Spleen (tissue), 7 donors: ENCODE measurements around the gene ATP5F1E.

Experiments
- CTCF ChIP-seq, 11 experiments: fragments of 200-600 bp in 7 of 11; fragments of 450-650 bp in 4 of 11; sonication (generic) in 4 of 11; IDR thresholded peaks in 8 of 11; conservative IDR thresholded peaks in 3 of 11; 1 replicate in 7 of 11; 2 replicates in 4 of 11; pipeline versions ENCODE4 v1.4.0 to v1.8.0; 2016 to 2021; ENCODE audit warnings: antibody characterized with exemption in 11 of 11, inconsistent platforms in 4 of 11, mild to moderate bottlenecking in 1 of 11
- POLR2A ChIP-seq, 3 donors: fragments of 450-650 bp; IDR thresholded peaks; one replicate each; pipeline ENCODE4 v1.5.1; 2017; ENCODE audit warnings: antibody characterized with exemption in 3 of 3, mild to moderate bottlenecking in 1 of 3
- POLR2AphosphoS5 ChIP-seq, 3 donors: sonication (generic); formaldehyde crosslinking; IDR thresholded peaks; one replicate each; pipeline ENCODE4 v1.5.1; 2017; ENCODE audit warnings: antibody characterized with exemption in 3 of 3
- donor health status: DM: no; HTN: no; CAD: no; lungs with moderate emphysema.
- donor health status: DM: no; HTN: no; CAD: no.
- donor health status: DM: no; HTN: no; CAD: no.

- TF ChIP-seq CTCF (IDR thresholded peaks at IDR 0.05 in 8 of 11, conservative IDR thresholded peaks at IDR 0.05 in 3 of 11) (no peak), POLR2A (IDR thresholded peaks at IDR 0.05) (no peak), POLR2AphosphoS5 (IDR thresholded peaks at IDR 0.05) (no peak)
Observed at GRCh38 chr20:59015411-59015810, 16.7 kb downstream of the ATP5F1E start.
